ENCODE results near the gene TXK. TPM values are rescaled to one million over a fixed set of nuclear protein-coding genes. Genes with fewer than 3 reads are reported as not detected.

Gene TXK
- polyA plus RNA-seq, 4 donors: 0.54 to 3.4 (median 1.0) TPM

GRCh38 chr4:48085821-48086589, 48.0 kb downstream of the TXK start:
- 56 to 65% (median 64%) methylated on average over 8 of the region's 8 CpGs for WGBS, 3 donors
- no peaks in the 10 kb centered on the region for H3K4me1 ChIP-seq (ENCODE audit: control insufficient read depth in 3 of 3, insufficient read depth in 2 of 3, low read depth in 1 of 3, low read length in 2 of 3)
- no peak overlapping the region for H3K4me3 ChIP-seq (ENCODE audit: low read depth in 1 of 3, low read length in 3 of 3)
- peak in 1 of 2 donors; percentile 83 for DNase-seq
- H3K27me3 ChIP-seq (ENCODE audit: control insufficient read depth in 3 of 3, insufficient read depth in 3 of 3, low read length in 3 of 3): no peaks in the 10 kb centered on the region
- no peaks in the 10 kb centered on the region for H3K36me3 ChIP-seq (ENCODE audit: control insufficient read depth in 3 of 3, insufficient read depth in 2 of 3, low read depth in 1 of 3, low read length in 3 of 3)
- FAIRE-seq: no peak
- peaks cover 0 to 8% of the 10 kb centered on the region in 2 donors for H3K9me3 ChIP-seq (ENCODE audit: control insufficient read depth in 2 of 2, insufficient read depth in 1 of 2, low read depth in 1 of 2, low read length in 1 of 2)
- no peak overlapping the region for H3K27ac ChIP-seq (ENCODE audit: low read depth in 1 of 3, low read length in 2 of 3)

GRCh38 chr4:48082956-48083355, 51.1 kb downstream of the TXK start:
- DNase-seq (no peak), FAIRE-seq (no peak)
- peaks cover 0 to 8% of the 10 kb centered on the region in 2 donors for H3K9me3 ChIP-seq (ENCODE audit: control insufficient read depth in 2 of 2, insufficient read depth in 1 of 2, low read depth in 1 of 2, low read length in 1 of 2)
- H3K27me3 ChIP-seq (ENCODE audit: control insufficient read depth in 3 of 3, insufficient read depth in 3 of 3, low read length in 3 of 3): no peaks in the 10 kb centered on the region
- no peak overlapping the region for H3K4me3 ChIP-seq (ENCODE audit: low read depth in 1 of 3, low read length in 3 of 3)
- no peak overlapping the region for H3K27ac ChIP-seq (ENCODE audit: low read depth in 1 of 3, low read length in 2 of 3)
- no peaks in the 10 kb centered on the region for H3K36me3 ChIP-seq (ENCODE audit: control insufficient read depth in 3 of 3, insufficient read depth in 2 of 3, low read depth in 1 of 3, low read length in 3 of 3)
- 86 to 97% (median 96%) methylated on average over 2 of the region's 2 CpGs for WGBS, 3 donors
- H3K4me1 ChIP-seq (ENCODE audit: control insufficient read depth in 3 of 3, insufficient read depth in 2 of 3, low read depth in 1 of 3, low read length in 2 of 3): no peaks in the 10 kb centered on the region

- H3K4me3 ChIP-seq (ENCODE audit: low read depth in 1 of 3, low read length in 3 of 3): no peak overlapping the region
- no peaks in the 10 kb centered on the region for H3K27me3 ChIP-seq (ENCODE audit: control insufficient read depth in 3 of 3, insufficient read depth in 3 of 3, low read length in 3 of 3)
- DNase-seq (no peak), FAIRE-seq (no peak)
- H3K36me3 ChIP-seq (ENCODE audit: control insufficient read depth in 3 of 3, insufficient read depth in 2 of 3, low read depth in 1 of 3, low read length in 3 of 3): no peaks in the 10 kb centered on the region
- H3K9me3 ChIP-seq (ENCODE audit: control insufficient read depth in 2 of 2, insufficient read depth in 1 of 2, low read depth in 1 of 2, low read length in 1 of 2): peaks cover 0 to 8% of the 10 kb centered on the region in 2 donors
- H3K4me1 ChIP-seq (ENCODE audit: control insufficient read depth in 3 of 3, insufficient read depth in 2 of 3, low read depth in 1 of 3, low read length in 2 of 3): no peaks in the 10 kb centered on the region
- no peak overlapping the region for H3K27ac ChIP-seq (ENCODE audit: low read depth in 1 of 3, low read length in 2 of 3)
- WGBS, 3 donors: 85 to 90% (median 88%) methylated on average over 1 of the region's 1 CpG
Observed at GRCh38 chr4:48081196-48081595, 52.9 kb downstream of the TXK start.

- Histone ChIP-seq H3K27me3 (ENCODE audit: control insufficient read depth in 3 of 3, insufficient read depth in 3 of 3, low read length in 3 of 3) (no peaks in the 10 kb centered on the region), H3K27ac (ENCODE audit: low read depth in 1 of 3, low read length in 2 of 3) (no peak overlapping the region), H3K4me1 (ENCODE audit: control insufficient read depth in 3 of 3, insufficient read depth in 2 of 3, low read depth in 1 of 3, low read length in 2 of 3) (no peaks in the 10 kb centered on the region), H3K4me3 (ENCODE audit: low read depth in 1 of 3, low read length in 3 of 3) (no peak overlapping the region), H3K36me3 (ENCODE audit: control insufficient read depth in 3 of 3, insufficient read depth in 2 of 3, low read depth in 1 of 3, low read length in 3 of 3) (no peaks in the 10 kb centered on the region), H3K9me3 (ENCODE audit: control insufficient read depth in 2 of 2, insufficient read depth in 1 of 2, low read depth in 1 of 2, low read length in 1 of 2) (no peaks in the 10 kb centered on the region)
- WGBS, 3 donors: 73 to 89% (median 81%) methylated on average over 3 of the region's 3 CpGs
- FAIRE-seq: no peak
- DNase-seq: no peak
Observed at GRCh38 chr4:48079972-48080391, 54.1 kb downstream of the TXK start.

- Histone ChIP-seq H3K36me3 (ENCODE audit: control insufficient read depth in 3 of 3, insufficient read depth in 2 of 3, low read depth in 1 of 3, low read length in 3 of 3) (no peaks in the 10 kb centered on the region), H3K4me1 (ENCODE audit: control insufficient read depth in 3 of 3, insufficient read depth in 2 of 3, low read depth in 1 of 3, low read length in 2 of 3) (no peaks in the 10 kb centered on the region), H3K4me3 (ENCODE audit: low read depth in 1 of 3, low read length in 3 of 3) (no peak overlapping the region), H3K27ac (ENCODE audit: low read depth in 1 of 3, low read length in 2 of 3) (no peak overlapping the region), H3K27me3 (ENCODE audit: control insufficient read depth in 3 of 3, insufficient read depth in 3 of 3, low read length in 3 of 3) (no peaks in the 10 kb centered on the region), H3K9me3 (ENCODE audit: control insufficient read depth in 2 of 2, insufficient read depth in 1 of 2, low read depth in 1 of 2, low read length in 1 of 2) (no peaks in the 10 kb centered on the region)
- WGBS, 3 donors: 31 to 56% (median 47%) methylated on average over 5 of the region's 5 CpGs
- FAIRE-seq: no peak
- DNase-seq: no peak
Observed at GRCh38 chr4:48078862-48079655, 55.0 kb downstream of the TXK start.

GRCh38 chr4:48078425-48078824, 55.6 kb downstream of the TXK start:
- no peak overlapping the region for H3K27ac ChIP-seq (ENCODE audit: low read depth in 1 of 3, low read length in 2 of 3)

GRCh38 chr4:48074657-48075056, 59.4 kb downstream of the TXK start:
- H3K36me3 ChIP-seq (ENCODE audit: control insufficient read depth in 3 of 3, insufficient read depth in 2 of 3, low read depth in 1 of 3, low read length in 3 of 3): no peaks in the 10 kb centered on the region
- H3K27ac ChIP-seq (ENCODE audit: low read depth in 1 of 3, low read length in 2 of 3): no peak overlapping the region
- H3K4me1 ChIP-seq (ENCODE audit: control insufficient read depth in 3 of 3, insufficient read depth in 2 of 3, low read depth in 1 of 3, low read length in 2 of 3): peaks cover 0 to 4% (median 0%) of the 10 kb centered on the region in 3 donors
- FAIRE-seq: no peak
- DNase-seq: no peak
- no peaks in the 10 kb centered on the region for H3K27me3 ChIP-seq (ENCODE audit: control insufficient read depth in 3 of 3, insufficient read depth in 3 of 3, low read length in 3 of 3)
- no peak overlapping the region for H3K4me3 ChIP-seq (ENCODE audit: low read depth in 1 of 3, low read length in 3 of 3)
- no peaks in the 10 kb centered on the region for H3K9me3 ChIP-seq (ENCODE audit: control insufficient read depth in 2 of 2, insufficient read depth in 1 of 2, low read depth in 1 of 2, low read length in 1 of 2)
- 79 to 100% (median 90%) methylated on average over 1 of the region's 1 CpG for WGBS, 3 donors

More at GRCh38 chr4:48078425-48078824, 55.6 kb downstream of the TXK start:
- no peaks in the 10 kb centered on the region for H3K9me3 ChIP-seq (ENCODE audit: control insufficient read depth in 2 of 2, insufficient read depth in 1 of 2, low read depth in 1 of 2, low read length in 1 of 2)
- H3K4me1 ChIP-seq (ENCODE audit: control insufficient read depth in 3 of 3, insufficient read depth in 2 of 3, low read depth in 1 of 3, low read length in 2 of 3): no peaks in the 10 kb centered on the region
- H3K4me3 ChIP-seq (ENCODE audit: low read depth in 1 of 3, low read length in 3 of 3): no peak overlapping the region
- DNase-seq (no peak), FAIRE-seq (no peak)
- 74 to 95% (median 86%) methylated on average over 2 of the region's 2 CpGs for WGBS, 3 donors
- H3K36me3 ChIP-seq (ENCODE audit: control insufficient read depth in 3 of 3, insufficient read depth in 2 of 3, low read depth in 1 of 3, low read length in 3 of 3): no peaks in the 10 kb centered on the region
- no peaks in the 10 kb centered on the region for H3K27me3 ChIP-seq (ENCODE audit: control insufficient read depth in 3 of 3, insufficient read depth in 3 of 3, low read length in 3 of 3)

- Histone ChIP-seq H3K27me3 (ENCODE audit: control insufficient read depth in 3 of 3, insufficient read depth in 3 of 3, low read length in 3 of 3) (no peaks in the 10 kb centered on the region), H3K4me3 (ENCODE audit: low read depth in 1 of 3, low read length in 3 of 3) (no peak overlapping the region), H3K27ac (ENCODE audit: low read depth in 1 of 3, low read length in 2 of 3) (no peak overlapping the region), H3K36me3 (ENCODE audit: control insufficient read depth in 3 of 3, insufficient read depth in 2 of 3, low read depth in 1 of 3, low read length in 3 of 3) (no peaks in the 10 kb centered on the region), H3K4me1 (ENCODE audit: control insufficient read depth in 3 of 3, insufficient read depth in 2 of 3, low read depth in 1 of 3, low read length in 2 of 3) (peaks cover 0 to 4% (median 0%) of the 10 kb centered on the region in 3 donors), H3K9me3 (ENCODE audit: control insufficient read depth in 2 of 2, insufficient read depth in 1 of 2, low read depth in 1 of 2, low read length in 1 of 2) (no peaks in the 10 kb centered on the region)
- no peak for FAIRE-seq
- 50 to 67% (median 54%) methylated on average over 3 of the region's 3 CpGs for WGBS, 3 donors
- DNase-seq: no peak
Observed at GRCh38 chr4:48073567-48074103, 60.4 kb downstream of the TXK start.

Measured in small intestine (tissue), 7 donors.